HUDEP-2 (cell line): ENCODE data around the gene ZDHHC4.
"Not testable (repeated sequence)": the region's sequence is repeated elsewhere in the genome, so short reads cannot be mapped to it uniquely, and the experiment has no call there.

ENCODE experiments used
- DNase-seq, 76 experiments: peaks; one replicate each; lab custom pipeline; 2025; ENCODE audit not compliant: unreplicated experiment in 76 of 76; lab: John Stamatoyannopoulos, UW

ZDHHC4 gene

DNA sequence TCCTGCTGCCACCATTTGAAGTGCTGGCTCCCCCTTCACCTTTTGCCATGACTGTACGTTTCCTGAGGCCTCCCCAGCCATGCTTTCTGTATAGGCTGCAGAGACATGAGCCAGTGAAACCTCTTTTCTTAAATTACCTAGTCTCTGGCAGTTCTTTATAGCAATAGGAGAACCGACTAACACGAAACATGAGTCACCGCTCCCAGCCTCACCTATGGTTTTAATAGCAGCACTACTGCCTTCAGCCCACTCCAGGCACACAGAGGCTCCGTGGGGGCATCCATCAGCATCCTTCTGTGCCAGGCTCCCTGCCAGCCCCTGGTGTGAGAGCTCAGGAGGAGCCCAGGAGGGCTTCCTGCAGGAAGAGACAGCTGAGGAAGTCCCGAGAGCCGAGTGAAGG, 54.4 kb downstream of the ZDHHC4 start:
- DNase-seq: no peak

DNA sequence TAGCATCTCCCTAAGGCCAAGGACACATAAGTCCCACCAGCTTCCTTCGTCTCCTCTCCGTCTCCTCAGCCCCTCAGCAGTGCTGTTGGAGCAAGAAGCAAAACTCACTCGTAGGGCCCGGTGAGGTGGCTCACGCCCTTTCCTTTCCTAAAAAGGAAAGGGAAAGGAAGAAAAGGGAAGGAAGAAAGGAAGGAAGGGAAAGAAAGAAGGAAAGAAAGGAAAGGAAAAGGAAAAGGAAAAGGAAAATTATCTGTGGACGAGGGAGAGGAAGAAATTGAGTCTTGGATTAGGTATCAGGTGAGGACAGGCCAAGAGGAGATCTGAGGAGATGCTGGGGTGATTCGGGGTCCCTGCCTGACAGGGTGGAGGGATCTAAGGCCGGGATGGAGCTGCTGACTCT, 56.8 kb downstream of the ZDHHC4 start:
- DNase-seq: no peak

DNA sequence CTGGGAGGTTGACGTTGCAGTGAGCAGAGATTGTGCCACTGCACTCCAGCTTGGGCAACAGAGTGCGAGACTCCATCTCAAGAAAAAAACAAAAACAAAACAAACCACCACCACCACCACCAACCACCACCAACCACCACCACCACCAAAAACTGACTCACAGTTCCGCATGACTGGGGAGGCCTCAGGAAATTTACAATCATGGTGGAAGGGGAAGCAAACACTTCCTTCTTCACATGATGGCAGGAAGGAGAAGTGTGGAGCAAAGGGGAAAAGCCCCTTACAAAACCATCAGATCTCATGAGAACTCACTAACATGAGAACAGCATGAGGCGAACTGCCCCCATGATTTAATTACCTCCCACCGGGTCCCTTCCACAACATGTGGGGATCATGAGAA, 57.7 kb downstream of the ZDHHC4 start:
- DNase-seq: not testable (repeated sequence)

DNA sequence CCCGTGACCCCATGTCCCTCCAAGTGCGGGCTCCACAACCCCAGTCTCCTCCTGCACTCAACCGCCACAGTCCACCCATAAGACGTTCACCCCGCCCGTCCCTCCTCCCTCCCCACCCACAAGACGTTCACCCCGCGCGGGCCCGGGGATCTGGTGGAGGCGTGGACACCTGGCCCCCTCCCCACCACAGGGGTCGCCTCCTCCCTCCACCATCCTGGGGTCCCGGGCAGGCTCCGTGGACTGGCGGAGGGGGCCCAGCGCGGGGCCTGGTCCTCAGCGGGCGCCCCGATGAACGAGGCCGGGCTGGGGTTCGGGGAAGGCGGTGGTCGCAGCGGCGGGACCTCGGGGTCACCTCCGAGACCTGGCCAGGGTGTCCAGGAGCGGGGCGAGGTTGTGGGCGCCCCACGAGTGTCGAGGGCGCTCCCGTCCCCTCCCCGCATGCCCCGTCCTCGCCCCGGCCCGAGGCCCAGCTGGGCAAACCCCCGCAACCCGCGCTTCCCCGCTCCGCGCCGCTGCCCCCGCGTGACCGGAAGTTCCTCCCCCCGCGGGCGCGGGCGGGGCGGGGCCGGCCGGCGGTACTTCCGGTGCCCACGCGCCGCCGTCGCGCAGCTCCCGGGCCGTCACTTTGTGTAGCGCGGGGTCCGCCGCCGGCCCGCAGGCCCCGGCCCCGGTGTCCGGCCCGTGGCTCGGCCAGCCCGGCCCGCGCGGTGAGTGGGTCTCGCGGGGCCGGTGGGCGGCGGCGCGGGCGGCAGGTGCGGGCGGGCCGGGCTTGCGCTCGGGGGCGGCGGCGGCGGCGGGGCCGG, 59.7 kb downstream of the ZDHHC4 start, which contains the start of gene ZNF316:
Gene ZNF316 (plus strand): TSS at position 578 of the 803 bp plus-strand sequence. CDS start 5,092 bp downstream, outside the sequence.
- peak in 39 of 76 experiments; percentile 4 to 58 (median 28) for DNase-seq

DNA sequence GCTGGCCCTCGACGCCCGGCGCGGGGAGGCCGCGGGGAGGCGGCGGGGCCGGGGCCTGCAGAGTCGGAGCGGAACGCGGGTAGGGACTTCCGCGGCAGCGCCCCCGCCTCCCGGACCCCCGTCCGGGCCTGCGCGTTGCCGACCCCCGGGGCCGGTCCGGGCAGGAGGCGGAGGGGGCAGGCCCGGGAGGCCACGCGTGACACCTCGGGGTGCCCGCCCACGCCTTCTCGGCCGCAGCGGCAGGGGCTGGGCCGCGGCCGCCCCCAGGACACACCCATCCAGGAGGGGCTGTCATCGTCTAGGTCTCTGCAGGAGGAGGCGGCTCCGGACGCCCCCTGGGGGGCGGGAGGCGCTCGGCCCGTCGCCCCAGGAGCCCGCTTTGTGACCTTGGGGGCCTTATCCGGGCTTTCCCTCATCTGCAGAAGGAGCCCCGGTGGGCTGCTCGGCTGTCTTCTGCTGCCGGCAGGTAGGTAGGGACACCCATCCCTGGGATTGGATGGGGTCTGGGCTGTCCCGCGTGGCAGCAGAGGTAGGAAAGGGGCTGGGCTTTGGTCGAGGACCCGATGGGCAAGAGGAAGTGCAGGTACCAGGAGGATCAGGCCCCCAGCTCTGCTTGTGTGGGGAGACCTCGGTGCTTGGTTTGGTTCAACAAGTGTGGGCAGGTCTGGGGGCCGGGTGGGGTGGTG, 60.4 kb downstream of the ZDHHC4 start:
- DNase-seq: peak in 37 of 76 experiments; percentile 2 to 56 (median 31)
